NCI-H82 (cell line): Measurements from ENCODE around the gene TMEM9B.
A peak's percentile ranks its signal among the peaks of the same experiment; 100 is the strongest.
"Not testable (repeated sequence)": the region's sequence is repeated elsewhere in the genome, so short reads cannot be mapped to it uniquely, and the experiment has no call there.

Source experiments
- DNase-seq: peaks from one replicate; lab custom pipeline; 2025; lab: John Stamatoyannopoulos, UW

The TMEM9B gene

DNA sequence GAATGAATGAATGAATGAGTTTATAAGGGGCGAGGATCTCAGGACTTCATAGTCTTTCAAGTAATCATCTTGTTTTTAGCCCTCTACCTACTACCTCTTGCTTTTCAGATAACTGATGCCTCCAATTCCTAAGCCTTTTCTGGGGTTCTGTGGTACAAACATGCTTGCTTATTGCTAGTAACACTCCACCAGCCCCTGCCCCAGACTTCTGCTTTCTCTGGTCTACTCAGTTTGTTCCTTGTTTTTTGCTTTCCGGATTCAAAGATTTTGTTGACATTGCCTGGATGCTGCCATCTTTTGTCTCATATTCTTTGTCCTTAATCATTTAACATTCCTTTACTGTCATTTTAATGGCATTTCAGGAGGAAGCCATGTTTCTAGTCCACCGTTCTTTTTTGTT is 8.9 kb upstream of the TMEM9B start:
- DNase-seq = no peak

DNA sequence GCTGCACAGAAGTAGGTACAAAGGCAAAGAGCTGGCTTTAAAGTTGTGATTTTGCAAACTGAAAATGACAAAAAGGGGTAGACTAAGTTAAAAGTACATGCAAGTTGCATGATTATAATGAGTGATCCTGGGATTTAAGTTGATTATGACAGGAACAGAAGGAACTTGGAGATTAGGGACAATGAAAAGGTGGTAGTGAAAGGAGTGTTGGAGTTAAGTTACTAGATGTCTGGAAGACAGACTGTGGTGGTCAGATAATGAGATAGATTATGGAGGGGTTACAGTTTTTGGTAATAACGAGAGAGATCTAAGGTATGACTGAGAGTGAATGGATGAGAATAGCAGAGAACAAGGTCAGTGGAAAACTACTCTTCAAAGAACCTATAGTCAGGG is 7.7 kb upstream of the TMEM9B start:
- peak; percentile 58 for DNase-seq

GRCh38 chr11:8971196-8971923 is 7.1 kb upstream of the TMEM9B start:
- no peak for DNase-seq

DNA sequence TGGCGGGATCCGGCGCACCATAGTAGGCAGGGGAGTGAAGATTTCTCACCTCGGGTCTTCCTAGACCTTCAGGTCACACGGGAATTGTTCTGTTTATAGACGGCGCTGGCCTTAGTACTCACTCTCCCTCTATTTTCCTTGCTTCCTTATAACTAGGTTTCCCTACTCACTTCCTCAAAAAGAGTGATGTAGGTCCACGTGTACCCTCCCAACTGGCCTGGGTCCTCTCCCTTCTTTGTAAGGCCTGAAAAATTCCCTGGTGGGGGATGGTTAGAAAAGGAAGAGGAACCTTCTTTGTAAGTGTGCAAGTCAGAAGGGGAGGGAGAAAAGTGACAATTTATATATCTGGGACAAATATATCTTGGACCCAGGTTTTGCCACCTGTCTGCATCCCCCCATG is 2.9 kb upstream of the TMEM9B start:
- no peak for DNase-seq

DNA sequence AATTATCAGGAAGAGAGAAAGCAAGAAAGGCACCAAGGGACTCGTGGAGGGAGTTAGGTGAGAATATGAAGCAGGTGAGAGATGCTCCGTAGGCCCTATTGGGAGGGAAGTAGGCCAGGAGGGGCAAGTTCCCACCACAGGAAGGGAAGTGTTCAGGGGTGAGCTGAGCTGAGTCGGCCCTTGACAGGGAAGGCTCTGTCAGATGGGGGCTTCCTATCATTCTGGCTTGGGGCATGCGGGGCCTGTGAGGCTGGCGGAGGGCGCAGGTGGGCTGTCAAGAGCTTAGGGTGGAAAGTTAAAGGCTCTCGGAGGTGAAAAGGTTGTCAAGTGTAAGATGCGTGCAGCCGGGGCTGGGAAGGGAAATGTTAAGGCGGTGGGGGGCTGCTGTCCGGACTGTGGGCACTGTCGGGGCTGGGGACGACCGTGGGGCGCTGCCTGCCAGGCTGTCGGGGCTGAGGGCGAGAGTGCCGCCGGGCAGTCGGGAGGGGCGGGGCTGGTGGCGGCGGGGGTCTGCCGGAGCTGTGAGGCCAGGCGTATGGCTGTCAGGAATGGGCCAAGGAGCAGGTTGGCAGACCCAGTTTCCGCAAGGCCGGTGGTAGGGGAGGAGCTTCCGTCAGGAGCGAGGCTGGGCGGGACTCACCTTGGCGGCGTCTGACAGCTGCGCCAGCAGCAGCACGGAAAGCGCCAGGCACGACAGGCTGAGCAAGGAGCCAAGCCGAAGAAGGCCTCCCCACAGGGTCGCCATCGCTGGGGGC is 496 bp downstream of the TMEM9B start:
- DNase-seq = peak; percentile 79

- DNase-seq = no peak
These were observed 1.4 kb downstream of the TMEM9B start for GRCh38 chr11:8962841-8963240.

DNA sequence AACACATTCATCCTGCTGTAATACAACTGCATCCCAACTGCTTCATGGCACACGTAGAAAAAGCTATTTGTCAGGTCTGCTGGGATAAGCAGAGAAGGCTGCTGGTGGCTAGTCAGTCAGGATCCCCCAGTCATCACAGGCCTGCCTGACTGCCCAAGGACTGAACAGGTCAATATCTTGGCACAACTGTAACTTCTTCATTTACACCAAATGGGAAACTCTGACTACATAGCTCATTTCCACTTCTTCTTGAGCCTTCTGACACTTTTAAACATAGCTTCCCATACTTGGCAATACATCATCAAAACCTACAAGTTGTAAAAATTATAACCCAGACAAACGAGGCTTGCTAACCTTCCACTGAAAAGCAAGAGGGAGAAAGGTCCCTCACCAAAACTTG is 2.8 kb downstream of the TMEM9B start:
- no peak for DNase-seq

DNA sequence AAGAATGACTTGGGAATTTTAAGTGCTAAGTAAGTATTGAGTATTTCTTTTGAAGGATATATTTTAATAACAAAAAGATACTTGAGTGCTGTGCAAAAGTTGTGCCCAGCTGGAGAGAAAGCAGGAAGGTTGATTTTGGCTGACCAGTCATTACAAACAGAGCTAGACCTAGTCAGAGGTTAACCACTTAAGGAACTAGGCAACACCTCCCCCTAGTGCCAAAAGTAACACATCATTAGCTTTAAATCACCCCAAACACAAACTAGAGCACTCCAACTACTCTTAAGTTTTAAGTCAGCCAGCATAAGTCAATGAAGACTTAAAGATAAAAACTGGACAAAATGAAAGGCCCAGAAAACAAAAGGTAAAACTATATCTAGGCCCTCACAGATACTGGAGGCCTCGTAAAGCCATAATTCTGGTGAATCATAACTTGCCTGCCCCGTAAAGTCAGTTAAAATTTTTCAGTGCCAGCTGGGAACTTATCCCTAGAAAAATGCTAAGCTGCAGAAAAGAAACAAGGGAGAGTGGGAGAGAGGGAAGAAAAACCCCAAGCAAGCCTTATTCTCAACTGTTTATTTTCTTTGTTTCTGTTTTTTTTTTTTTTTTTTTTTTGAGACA is 4.6 kb downstream of the TMEM9B start:
- peak; percentile 70 for DNase-seq

DNA sequence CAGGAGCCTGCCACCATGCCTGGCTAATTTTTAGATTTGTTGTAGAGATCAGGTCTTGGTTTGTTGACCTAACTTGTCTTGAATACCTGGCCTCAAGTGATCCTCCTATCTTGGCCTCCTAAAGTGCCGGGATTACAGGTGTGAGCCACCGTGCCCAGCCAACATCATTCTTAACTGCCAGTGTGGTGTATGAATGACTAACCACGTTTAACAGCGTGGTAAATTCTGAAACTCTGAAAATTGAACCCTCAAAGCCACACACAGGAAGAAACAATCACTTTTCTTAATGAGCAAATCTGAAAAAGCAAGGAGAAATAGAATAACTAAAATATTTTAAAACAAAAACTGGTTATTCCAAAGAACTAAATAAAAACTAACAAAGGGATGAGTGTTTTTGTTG is 7.4 kb downstream of the TMEM9B start:
- DNase-seq = no peak

DNA sequence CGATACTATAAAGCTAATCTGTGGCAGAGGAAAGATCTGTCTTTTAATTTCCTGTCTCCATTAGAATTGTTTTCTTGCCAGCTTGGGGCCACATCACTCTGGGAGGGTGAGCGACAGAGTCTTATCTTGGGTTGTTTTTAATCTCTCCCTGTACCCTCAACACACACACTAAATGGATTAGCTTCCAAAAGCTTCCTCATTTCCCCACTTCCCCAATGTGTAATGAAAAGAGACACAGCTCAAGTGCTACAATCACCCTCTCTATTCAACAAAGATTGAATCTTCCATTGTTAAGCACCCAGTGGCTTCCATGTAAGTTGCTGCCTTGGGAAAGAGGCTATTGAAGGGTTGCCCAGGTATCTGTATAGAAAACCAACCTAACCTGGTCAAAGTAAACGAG is 15.4 kb downstream of the TMEM9B start:
- DNase-seq = peak; percentile 80

DNA sequence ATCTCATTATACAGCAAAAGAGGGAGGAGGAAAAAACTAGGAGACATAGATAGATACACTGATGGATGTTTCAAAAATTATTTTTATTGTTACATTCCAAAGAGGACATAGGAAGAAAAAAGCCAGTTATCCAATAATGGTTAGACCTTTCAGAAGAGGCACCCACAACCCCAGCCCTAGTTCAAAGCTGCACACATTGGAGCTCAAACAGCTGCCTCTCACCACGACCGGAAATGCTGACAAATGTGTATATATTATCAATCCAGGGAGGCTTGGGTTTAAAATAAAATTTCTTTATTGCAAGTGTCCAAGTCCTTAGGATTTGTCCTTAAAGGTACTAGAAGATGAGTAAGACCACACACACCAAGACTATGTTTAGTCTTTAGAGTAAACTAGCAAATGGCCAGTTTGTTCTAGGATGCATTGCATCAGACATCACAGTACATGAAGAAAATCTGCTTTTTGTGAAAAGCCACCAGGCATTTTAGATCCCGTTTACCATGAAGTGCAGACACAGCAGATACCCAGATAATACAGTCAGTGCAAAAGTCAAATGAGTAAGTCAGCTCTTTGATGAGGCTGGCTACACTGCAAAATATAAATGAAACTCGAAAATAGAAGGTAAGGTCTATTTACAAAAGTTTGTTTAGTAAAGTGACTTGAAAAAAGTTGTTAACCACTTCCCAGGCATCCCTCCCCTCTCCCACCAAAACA is 16.9 kb downstream of the TMEM9B start:
- no peak for DNase-seq

- DNase-seq = no peak
These were observed 21.6 kb downstream of the TMEM9B start, which contains the start of gene ASCL3 for GRCh38 chr11:8942518-8943066. ASCL3 (minus strand) TSS chr11:8943016; CDS start chr11:8938161, 4,855 bp downstream.

DNA sequence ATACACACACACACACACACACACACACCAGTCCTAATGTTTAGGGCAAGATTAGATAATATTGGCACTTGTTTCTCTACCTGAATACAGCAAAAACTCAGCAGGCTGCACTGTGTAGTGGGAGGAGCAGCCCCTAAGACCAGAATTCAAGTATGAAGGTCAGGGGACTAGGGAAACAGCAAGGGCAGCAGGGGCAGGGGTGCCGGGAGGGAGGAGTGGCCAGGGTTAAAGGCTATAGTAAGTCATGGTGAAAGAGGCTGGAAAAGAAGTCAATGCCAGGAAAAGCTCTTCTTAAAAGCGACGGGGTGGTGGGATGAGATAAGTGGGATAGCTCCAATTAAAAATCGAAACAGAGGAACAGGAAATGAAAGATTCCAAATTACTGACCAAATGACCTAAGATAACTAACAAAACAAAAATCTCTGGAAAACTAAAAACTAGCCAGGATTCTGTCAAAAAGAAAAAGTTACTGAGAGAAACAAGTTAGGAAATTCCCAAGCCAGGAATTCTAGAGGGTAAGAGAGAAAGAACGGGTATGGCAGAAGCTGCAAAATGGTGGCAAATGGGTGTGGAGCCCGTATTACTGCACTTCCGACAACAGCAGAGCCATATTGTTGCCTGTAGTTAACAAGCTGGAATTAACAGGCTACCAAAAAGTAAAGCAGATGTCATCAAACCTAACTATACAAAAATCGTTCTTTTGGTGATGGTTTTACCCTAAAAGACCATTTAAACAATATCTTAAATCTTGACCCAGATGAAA is 22.7 kb downstream of the TMEM9B start:
- no peak for DNase-seq

DNA sequence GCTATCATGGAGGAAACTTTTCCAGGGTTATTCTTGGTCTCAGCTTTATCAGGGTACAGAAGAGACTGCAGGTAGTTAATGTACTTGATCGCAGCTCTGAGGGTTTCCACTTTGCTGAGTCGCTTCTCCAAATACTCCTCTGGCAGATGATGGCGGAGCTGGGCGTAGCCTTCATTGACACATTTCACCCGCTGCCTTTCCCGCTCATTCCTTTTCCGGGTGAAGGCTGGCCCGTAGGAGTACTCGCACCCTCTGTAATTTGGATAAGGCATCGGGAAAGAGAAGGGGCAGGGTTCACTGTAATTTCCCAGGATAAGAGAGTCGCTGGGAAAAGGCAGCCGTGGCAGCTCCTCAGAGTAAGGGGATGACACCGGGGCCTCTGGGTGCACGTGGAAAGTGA is 26.6 kb downstream of the TMEM9B start:
- no peak for DNase-seq

DNA sequence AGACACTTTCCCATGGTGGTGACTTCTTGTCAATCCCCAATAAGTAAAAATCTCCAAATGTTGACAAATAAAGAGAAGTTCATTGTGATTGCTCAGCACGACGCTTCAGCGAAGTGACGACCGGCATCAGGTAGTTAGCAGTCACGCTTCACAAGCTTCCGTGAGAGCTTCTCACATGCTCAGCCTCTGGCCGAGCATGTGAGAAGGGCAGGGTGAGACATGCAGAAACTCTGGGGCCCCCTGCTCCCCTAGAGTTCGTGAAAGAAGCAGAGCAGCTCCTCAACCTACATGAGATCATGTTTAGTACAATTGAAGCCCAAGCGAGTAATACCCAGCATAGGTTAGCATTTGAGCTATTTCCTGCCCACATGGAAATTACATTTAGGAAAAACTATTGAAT is 27.1 kb downstream of the TMEM9B start:
- no peak for DNase-seq

GRCh38 chr11:8935789-8936188 is 28.5 kb downstream of the TMEM9B start:
- not testable (repeated sequence) for DNase-seq

DNA sequence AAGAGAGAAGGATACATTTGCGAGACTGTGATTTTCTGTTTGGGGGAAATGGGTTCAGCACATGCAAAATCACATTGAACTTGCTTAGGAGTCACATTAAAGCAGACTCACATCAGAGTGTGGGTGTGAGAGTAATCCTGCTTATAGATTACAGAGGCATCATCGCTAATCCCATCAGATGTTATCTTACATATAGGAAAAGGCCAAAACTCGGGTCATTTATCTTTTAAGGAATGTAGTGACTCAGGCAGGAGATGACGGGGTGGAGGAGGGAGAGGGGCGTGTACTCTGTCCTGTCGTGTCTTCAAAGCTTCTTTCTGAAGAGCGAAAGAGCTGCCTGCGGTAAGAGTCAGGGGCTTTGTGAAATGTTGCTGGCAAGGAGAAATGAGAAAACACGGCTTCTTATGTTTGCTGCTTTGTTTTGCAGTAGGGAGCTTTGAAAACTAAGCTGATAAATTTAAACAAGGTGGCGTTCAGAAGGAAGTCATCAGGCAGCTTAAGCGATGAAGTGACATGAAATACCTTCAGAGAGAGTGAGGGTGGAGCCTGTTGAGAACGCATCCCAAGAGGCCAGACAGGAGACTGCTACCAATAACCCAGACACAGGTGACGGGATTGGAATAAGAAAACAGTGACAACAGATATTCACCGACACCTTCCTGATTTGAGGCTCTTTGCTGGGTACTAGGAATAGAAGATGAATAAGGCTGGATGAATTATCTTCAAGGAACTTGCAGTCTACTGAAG is 29.3 kb downstream of the TMEM9B start:
- peak; percentile 87 for DNase-seq

GRCh38 chr11:8933931-8934330 is 30.3 kb downstream of the TMEM9B start:
- no peak for DNase-seq

DNA sequence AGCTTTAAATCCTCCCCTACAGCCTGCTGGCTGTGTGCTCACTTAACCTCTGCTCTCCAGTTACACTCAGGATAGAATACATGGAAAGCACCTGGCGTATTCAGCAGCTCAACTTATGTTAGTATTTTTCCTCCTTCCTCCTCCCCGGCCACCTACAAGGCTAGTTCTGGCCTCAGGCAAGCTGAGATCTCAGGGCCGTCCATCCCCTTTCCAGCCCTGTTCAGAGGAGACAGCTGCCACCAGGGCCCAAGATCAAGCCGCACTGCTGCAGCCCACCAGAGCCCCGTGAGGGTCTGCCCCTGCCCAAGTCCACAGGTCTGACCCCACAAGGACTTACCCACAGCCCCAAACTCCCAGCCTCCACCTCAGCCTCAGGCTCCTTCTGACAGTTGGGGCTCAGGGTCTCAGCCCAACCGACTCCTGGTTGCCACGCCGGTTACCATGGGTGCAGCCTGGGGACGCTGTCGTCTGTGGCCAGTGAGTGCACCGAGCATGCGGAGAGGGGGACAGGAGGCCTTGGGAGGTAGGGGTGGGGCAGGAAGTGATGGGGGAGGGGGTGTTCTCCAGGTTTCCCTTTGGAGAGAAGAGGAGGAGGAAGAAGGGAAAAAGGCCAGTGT is 31.6 kb downstream of the TMEM9B start, which contains the start of gene C11orf16:
TSS of gene C11orf16 (minus strand) at position 384 of the 617 bp plus-strand sequence. CDS start 639 bp downstream, outside the sequence.
- DNase-seq = no peak
